PC-9 (cell line): ENCODE data around the gene COL25A1. TPM values are rescaled to one million over a fixed set of nuclear protein-coding genes. Genes with fewer than 3 reads are reported as not detected.

Experiments
- BruUV-seq: library from RNA; stranded (reverse); fragments of 400-500 nt; replicated peaks from 2 replicates; lab custom pipeline; 2021; lab: Mats Ljungman, UMichigan
- CTCF ChIA-PET: fragments of 300-600 bp; sonication (Branson Sonifier 250); formaldehyde crosslinking; loops from one replicate; lab custom pipeline; 2022; ENCODE audit warnings: antibody characterized with exemption; lab: Charles Lee
- POLR2A ChIA-PET: fragments of 300-600 bp; sonication (Branson Sonifier 250); formaldehyde crosslinking; loops from one replicate; lab custom pipeline; 2022; ENCODE audit warnings: antibody characterized with exemption; ENCODE audit not compliant: unreplicated experiment; lab: Charles Lee
- DNase-seq, 2 experiments: peaks; one replicate each; pipeline versions ENCODE4 v3.0.0 to v3.0.0-alpha.2; 2015 to 2022; ENCODE audit warnings: mixed read lengths in 1 of 2
- H2AFZ ChIP-seq: fragments of 200-600 bp; sonication (generic); 2 replicates; pipeline ENCODE4 v1.8.1; 2017; ENCODE audit warnings: antibody characterized with exemption
- H3F3A ChIP-seq: fragments of 200-600 bp; sonication (generic); 2 replicates; pipeline ENCODE4 v1.8.1; 2017; ENCODE audit warnings: antibody characterized with exemption, mild to moderate bottlenecking, low read depth; ENCODE audit not compliant: insufficient read depth
- H3K27ac ChIP-seq: fragments of 200-600 bp; sonication (generic); 2 replicates; pipeline ENCODE4 v1.6.1; 2016; ENCODE audit warnings: mixed run types
- H3K27me3 ChIP-seq: fragments of 200-600 bp; sonication (generic); 2 replicates; pipeline ENCODE4 v1.6.1; 2016; ENCODE audit warnings: low read depth, mixed run types; ENCODE audit not compliant: insufficient read depth
- H3K36me3 ChIP-seq: fragments of 200-600 bp; sonication (generic); 2 replicates; pipeline ENCODE4 v1.6.1; 2016; ENCODE audit warnings: low read depth, mixed run types
- H3K4me1 ChIP-seq: fragments of 200-600 bp; sonication (generic); replicated peaks from 2 replicates; pipeline ENCODE4 v1.6.1; 2016; ENCODE audit warnings: mixed run types; ENCODE audit not compliant: insufficient read depth
- H3K4me2 ChIP-seq: fragments of 200-600 bp; sonication (generic); 2 replicates; pipeline ENCODE4 v1.6.1; 2017; ENCODE audit warnings: mixed run types
- H3K4me3 ChIP-seq: fragments of 200-600 bp; sonication (generic); 2 replicates; pipeline ENCODE4 v1.6.1; 2016; ENCODE audit warnings: mixed run types
- H3K79me2 ChIP-seq: fragments of 200-600 bp; sonication (generic); 2 replicates; pipeline ENCODE4 v1.6.1; 2017; ENCODE audit warnings: low read depth, mixed run types
- H3K9me2 ChIP-seq: fragments of 200-600 bp; sonication (generic); 2 replicates; pipeline ENCODE4 v1.8.1; 2017; ENCODE audit warnings: mild to moderate bottlenecking; ENCODE audit not compliant: insufficient read depth
- H3K9me3 ChIP-seq: fragments of 200-600 bp; sonication (generic); 2 replicates; pipeline ENCODE4 v1.8.1; 2016; ENCODE audit warnings: low read depth; ENCODE audit not compliant: insufficient read depth
- H4K20me1 ChIP-seq: fragments of 200-600 bp; sonication (generic); 2 replicates; pipeline ENCODE4 v1.8.1; 2017; ENCODE audit not compliant: insufficient read depth
- EZH2 ChIP-seq: fragments of 200-600 bp; sonication (generic); IDR thresholded peaks from 2 replicates; pipeline ENCODE4 v1.8.0; 2017; ENCODE audit warnings: antibody characterized with exemption, low read depth
- intact Hi-C: fragments of 100-400 bp; cut with micrococcal nuclease; formaldehyde crosslinking; loops from one replicate; pipeline ENCODE4 v1.10.0; 2022; ENCODE audit not compliant: unreplicated experiment
- total RNA-seq: library from RNA; stranded (reverse); gene quantifications from 2 replicates; pipeline ENCODE4 v1.2.3, GENCODE V29; 2021
- TF ChIP-seq, protein P1 (sequence below): fragments of 200-600 bp; sonication (generic); conservative IDR thresholded peaks from 2 replicates; pipeline ENCODE4 v1.6.1; 2017; ENCODE audit warnings: mixed run types, antibody characterized with exemption, mild to moderate bottlenecking, moderate library complexity

COL25A1 gene
- total RNA-seq, 1 experiment from 2014 or later, result not detected

DNA sequence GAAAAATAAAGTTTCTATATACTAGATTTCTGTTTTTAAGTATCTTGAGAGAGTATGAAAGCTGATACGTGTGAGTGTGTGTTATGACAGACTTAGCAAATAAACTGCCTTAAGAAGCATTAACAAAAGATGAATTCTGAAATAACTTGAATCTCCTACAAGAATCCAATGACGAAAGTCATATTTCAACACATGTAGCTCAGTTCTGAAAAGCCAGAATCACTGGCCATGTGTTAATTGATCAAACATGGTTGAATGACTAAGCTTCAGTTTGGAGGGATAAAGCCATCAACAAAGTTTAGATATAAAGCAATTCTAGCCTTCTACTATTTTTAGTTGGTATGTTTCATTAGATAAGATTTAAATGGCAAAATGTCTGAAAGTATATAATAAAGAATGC lies 451.1 kb downstream of the COL25A1 start:
- no peaks in the 10 kb centered on the region for H3K36me3 ChIP-seq
- intact Hi-C loops, result no loop called here
- BruUV-seq, result no TSS peak
- no peaks in the 10 kb centered on the region for H3K27me3 ChIP-seq
- no peaks in the 10 kb centered on the region for H4K20me1 ChIP-seq
- H3F3A ChIP-seq, result no peaks in the 10 kb centered on the region; the same call in 1 of the 2 replicates
- no peak overlapping the region for H3K4me2 ChIP-seq
- peaks cover 13% of the 10 kb centered on the region; the same call in 1 of the 2 replicates for H3K4me1 ChIP-seq
- TF ChIP-seq EZH2, result no peak
- TF ChIP-seq, protein P1, sequence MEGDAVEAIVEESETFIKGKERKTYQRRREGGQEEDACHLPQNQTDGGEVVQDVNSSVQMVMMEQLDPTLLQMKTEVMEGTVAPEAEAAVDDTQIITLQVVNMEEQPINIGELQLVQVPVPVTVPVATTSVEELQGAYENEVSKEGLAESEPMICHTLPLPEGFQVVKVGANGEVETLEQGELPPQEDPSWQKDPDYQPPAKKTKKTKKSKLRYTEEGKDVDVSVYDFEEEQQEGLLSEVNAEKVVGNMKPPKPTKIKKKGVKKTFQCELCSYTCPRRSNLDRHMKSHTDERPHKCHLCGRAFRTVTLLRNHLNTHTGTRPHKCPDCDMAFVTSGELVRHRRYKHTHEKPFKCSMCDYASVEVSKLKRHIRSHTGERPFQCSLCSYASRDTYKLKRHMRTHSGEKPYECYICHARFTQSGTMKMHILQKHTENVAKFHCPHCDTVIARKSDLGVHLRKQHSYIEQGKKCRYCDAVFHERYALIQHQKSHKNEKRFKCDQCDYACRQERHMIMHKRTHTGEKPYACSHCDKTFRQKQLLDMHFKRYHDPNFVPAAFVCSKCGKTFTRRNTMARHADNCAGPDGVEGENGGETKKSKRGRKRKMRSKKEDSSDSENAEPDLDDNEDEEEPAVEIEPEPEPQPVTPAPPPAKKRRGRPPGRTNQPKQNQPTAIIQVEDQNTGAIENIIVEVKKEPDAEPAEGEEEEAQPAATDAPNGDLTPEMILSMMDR, result no peak
- POLR2A ChIA-PET, result no interaction called here
- no peak overlapping the region for H3K4me3 ChIP-seq
- H3K9me3 ChIP-seq, result no peaks in the 10 kb centered on the region
- CTCF ChIA-PET, result no interaction called here
- H3K27ac ChIP-seq, result no peak overlapping the region
- H3K79me2 ChIP-seq, result no peaks in the 10 kb centered on the region
- no peaks in the 10 kb centered on the region; the same call in 1 of the 2 replicates for H3K9me2 ChIP-seq
- H2AFZ ChIP-seq, result no peak overlapping the region
- no peak for DNase-seq

DNA sequence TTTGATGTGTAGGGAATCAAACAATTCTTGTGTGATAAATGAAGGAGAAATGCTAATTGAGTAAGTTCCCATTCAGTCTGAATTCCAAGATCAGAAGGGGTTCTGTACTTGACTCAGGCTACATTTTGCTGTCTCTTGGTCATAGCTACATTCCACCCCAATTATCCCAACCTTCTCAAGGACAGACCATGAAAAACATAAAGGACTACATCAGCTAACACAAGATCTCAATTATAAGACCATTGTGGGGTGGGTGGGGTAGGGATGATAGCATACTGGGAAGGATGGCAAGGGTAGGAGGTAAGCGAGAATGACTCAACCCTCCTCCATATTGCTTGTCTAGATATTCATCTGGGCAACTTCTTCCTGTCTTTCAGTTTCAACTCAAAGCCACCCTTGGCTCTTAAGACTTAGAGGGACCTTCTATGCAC lies 452.2 kb downstream of the COL25A1 start:
- Histone ChIP-seq H3K4me2 (peak overlapping the region; percentile 31; the same call in 1 of the 2 replicates), H3K27ac (peak overlapping the region; percentile 26; the same call in 1 of the 2 replicates), H2AFZ (no peak overlapping the region), H3F3A (no peaks in the 10 kb centered on the region; the same call in 1 of the 2 replicates), H3K4me3 (no peak overlapping the region), H3K79me2 (no peaks in the 10 kb centered on the region), H3K36me3 (no peaks in the 10 kb centered on the region), H3K9me3 (no peaks in the 10 kb centered on the region), H3K9me2 (no peaks in the 10 kb centered on the region; the same call in 1 of the 2 replicates), H3K27me3 (no peaks in the 10 kb centered on the region), H3K4me1 (peaks cover 13% of the 10 kb centered on the region; the same call in 1 of the 2 replicates), H4K20me1 (no peaks in the 10 kb centered on the region)
- no TSS peak for BruUV-seq
- intact Hi-C loops, result no loop called here
- no peak for DNase-seq
- TF ChIP-seq, protein P1, result no peak
- TF ChIP-seq EZH2, result no peak
- POLR2A ChIA-PET, result no interaction called here
- CTCF ChIA-PET, result no interaction called here

DNA sequence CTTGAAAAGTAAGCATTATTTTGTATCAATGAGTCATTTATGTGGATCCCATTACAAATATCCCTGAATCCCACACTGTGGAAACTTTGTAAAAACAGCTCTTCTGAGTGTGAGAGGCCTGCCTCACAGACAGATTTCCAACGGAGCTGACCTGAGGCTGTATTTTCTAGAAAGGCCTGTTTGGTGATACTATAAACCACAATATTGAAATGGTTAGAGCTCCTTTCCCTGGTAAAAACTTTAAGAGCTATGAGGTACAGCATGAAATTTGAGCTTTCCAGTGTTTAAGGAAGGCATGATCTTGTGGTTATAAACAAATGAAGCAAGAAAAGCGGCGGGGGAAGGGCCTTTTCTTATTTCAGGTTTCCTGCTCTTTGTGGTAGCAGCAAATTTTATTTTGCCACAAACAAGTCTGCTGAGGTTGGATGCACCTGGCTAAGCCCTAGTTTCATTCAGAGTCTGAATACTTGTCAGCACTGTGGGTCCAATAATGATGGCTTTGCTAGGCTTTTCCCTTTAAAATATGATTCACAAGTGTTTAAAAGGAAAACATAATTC lies 452.8 kb downstream of the COL25A1 start:
- H3K79me2 ChIP-seq, result no peaks in the 10 kb centered on the region
- no peaks in the 10 kb centered on the region for H4K20me1 ChIP-seq
- CTCF ChIA-PET, result no interaction called here
- peaks cover 13% of the 10 kb centered on the region; the same call in 1 of the 2 replicates for H3K4me1 ChIP-seq
- no TSS peak for BruUV-seq
- H3K27me3 ChIP-seq, result no peaks in the 10 kb centered on the region
- POLR2A ChIA-PET, result no interaction called here
- H2AFZ ChIP-seq, result no peak overlapping the region
- no peak overlapping the region for H3K4me3 ChIP-seq
- H3K4me2 ChIP-seq, result peak overlapping the region; percentile 31
- H3K27ac ChIP-seq, result peak overlapping the region; percentile 26; the same call in 1 of the 2 replicates
- no peaks in the 10 kb centered on the region for H3K36me3 ChIP-seq
- intact Hi-C loops, result loop anchor here (10.0 kb wide), 1 partner anchor 85 kb away; no protein-coding TSS in a partner anchor
- H3K9me3 ChIP-seq, result no peaks in the 10 kb centered on the region
- peak; percentile 2 to 59 for DNase-seq
- no peaks in the 10 kb centered on the region; the same call in 1 of the 2 replicates for H3F3A ChIP-seq
- no peaks in the 10 kb centered on the region; the same call in 1 of the 2 replicates for H3K9me2 ChIP-seq
- TF ChIP-seq EZH2, result no peak
- TF ChIP-seq, protein P1, result no peak
